ENCODE measurements around the gene TTI1.

TTI1 gene

GRCh38 chr20:37991157-37991866, 41.9 kb downstream of the TTI1 start:
- Mint-ChIP-seq H3K9me3 (no peaks in the 10 kb centered on the region), H3K27ac (peak overlapping the region; percentile 56), H3K27me3 (no peaks in the 10 kb centered on the region), H3K4me3 (no peak overlapping the region), H3K36me3 (ENCODE audit: low read depth) (peaks cover 65% of the 10 kb centered on the region), H3K4me1 (ENCODE audit: low read depth) (peaks cover 24% of the 10 kb centered on the region)

DNA sequence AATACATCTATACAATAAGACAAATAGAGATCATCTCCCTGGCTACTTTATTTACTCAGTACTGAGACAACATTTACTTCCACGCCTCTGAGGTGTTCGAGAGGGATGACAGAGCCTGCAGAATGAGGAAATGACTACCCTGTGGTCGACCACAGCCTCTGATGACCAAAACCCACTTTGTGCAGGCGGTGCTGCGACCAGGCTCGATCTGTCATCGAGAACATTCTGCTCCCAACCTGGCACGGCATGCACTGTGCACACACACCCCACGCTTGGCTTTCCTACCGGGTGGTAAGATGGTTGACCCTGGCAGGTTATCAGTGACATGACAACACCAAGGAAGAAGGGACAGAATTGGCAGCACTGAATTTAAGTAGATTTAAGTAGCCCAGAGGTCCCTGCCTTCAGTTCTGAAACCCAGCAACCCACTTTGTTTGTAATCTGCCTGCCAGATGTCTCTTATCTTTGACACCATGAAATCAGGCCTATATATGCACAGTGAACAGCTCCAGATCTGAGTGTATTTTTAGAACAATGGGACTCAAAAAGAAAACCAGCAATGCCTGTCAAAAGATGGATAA, 42.6 kb downstream of the TTI1 start:
- peaks cover 24% of the 10 kb centered on the region for H3K4me1 Mint-ChIP-seq (ENCODE audit: low read depth)
- no peak overlapping the region for H3K4me3 Mint-ChIP-seq
- H3K9me3 Mint-ChIP-seq, result no peaks in the 10 kb centered on the region
- H3K27me3 Mint-ChIP-seq, result no peaks in the 10 kb centered on the region
- peak overlapping the region; percentile 56 for H3K27ac Mint-ChIP-seq
- H3K36me3 Mint-ChIP-seq (ENCODE audit: low read depth), result peaks cover 59% of the 10 kb centered on the region

GRCh38 chr20:37989601-37990295, 43.5 kb downstream of the TTI1 start:
- H3K27ac Mint-ChIP-seq, result no peak overlapping the region
- H3K9me3 Mint-ChIP-seq, result no peaks in the 10 kb centered on the region
- H3K36me3 Mint-ChIP-seq (ENCODE audit: low read depth), result peaks cover 57% of the 10 kb centered on the region
- no peaks in the 10 kb centered on the region for H3K27me3 Mint-ChIP-seq
- H3K4me3 Mint-ChIP-seq, result peak overlapping the region; percentile 24
- H3K4me1 Mint-ChIP-seq (ENCODE audit: low read depth), result peaks cover 24% of the 10 kb centered on the region

DNA sequence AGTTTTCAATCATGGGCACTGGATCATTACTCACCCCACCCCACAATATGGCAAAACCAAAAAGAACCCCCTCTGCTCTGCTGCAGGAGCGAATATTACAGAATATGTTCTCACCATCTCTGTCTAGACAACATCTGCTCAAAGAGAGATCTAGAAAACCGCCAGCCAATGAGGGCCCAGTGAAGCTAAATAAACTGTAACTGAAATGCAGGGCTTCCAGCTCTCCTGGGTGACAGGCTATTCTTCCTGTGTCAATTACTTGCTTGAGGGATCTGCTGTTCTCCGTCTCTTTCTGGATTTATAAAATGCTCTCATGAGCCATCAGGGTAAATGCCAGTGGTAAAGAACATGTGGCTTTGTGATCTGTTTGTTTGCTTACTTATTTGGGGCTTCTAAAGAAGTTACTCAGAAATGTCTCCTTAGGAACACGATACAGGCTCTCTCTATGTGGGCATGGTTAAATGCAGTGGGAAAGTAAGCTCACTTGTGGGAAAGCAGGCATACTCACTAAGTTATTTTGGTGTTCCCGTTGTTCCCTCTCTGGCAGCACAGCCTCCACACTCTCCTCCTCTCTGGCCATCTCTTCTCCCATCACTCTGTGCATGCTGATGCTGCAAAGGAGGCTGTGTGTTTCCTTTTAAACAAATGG, 44.8 kb downstream of the TTI1 start:
- Mint-ChIP-seq H3K4me3 (no peak overlapping the region), H3K36me3 (ENCODE audit: low read depth) (peaks cover 57% of the 10 kb centered on the region), H3K4me1 (ENCODE audit: low read depth) (peaks cover 24% of the 10 kb centered on the region), H3K27me3 (no peaks in the 10 kb centered on the region), H3K9me3 (no peaks in the 10 kb centered on the region), H3K27ac (no peak overlapping the region)

DNA sequence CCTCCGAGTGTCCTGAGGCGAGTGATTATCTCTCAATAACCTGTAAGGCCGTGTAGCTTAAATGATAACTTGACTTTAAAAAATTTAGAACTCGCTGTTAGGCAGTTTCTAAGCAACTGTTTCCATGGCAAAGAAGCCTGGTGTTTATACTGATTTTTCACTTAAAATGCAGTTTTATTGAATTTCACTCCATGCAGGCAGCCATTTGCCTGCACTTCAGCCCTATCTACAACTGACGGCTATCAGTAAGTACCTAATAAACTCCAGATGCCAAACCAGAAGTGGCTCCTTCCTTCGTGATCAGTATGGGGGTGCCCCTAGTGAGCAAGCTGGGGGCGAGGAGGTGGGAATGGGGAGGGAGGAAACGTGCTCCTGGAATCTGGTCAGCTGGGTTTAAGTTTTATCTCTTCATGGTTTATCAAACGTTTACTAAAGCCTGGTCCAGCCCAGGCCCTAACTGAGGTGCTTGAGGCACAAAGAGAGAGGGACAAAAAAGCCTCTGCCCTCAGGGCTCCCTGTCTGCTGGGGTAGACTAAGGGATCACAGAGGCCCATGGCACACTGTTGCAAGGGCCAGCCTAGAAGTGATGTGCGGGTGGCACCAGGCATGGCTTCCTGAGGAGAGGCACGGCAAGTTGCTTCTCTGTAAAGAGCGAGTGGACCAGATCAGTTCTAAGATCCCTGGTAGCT, 45.5 kb downstream of the TTI1 start:
- Mint-ChIP-seq H3K4me1 (ENCODE audit: low read depth) (peaks cover 24% of the 10 kb centered on the region), H3K36me3 (ENCODE audit: low read depth) (peaks cover 64% of the 10 kb centered on the region), H3K27me3 (no peaks in the 10 kb centered on the region), H3K9me3 (no peaks in the 10 kb centered on the region), H3K4me3 (no peak overlapping the region), H3K27ac (no peak overlapping the region)

DNA sequence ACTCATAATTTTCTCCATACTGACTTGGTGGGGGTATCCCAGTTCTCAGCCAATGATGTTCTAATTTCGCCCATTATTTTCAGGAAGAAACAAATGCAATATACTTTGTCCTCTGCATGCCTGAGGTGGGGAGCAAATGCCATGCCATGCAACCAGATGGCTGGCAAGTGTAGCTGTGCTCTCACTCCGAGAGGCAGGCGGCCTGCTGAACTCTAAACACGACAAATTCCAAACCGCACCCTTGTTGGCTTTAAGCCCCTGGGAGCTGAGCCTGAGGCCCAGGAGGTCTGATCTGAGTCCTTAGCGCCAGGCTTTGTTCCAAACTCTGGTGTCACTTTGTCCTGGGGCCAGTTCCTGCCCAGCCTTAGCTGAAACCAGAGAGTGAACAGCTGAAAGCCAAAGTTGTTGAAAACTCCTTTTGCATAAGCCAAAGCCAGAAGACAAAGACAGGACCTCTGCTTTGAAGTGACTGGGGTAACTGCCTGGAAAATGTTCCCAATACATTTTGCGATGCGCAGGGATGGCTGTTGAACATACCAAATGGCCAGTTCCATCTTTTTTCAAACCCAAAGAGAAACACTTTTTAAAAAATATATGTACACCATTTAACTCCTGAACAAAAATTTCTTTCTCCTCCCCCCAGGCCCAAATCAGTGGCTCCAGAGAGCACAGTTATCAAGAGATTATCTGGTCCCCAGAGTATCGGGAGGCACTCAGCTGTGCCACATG, 46.2 kb downstream of the TTI1 start:
- H3K9me3 Mint-ChIP-seq, result no peaks in the 10 kb centered on the region
- H3K27ac Mint-ChIP-seq, result no peak overlapping the region
- peaks cover 24% of the 10 kb centered on the region for H3K4me1 Mint-ChIP-seq (ENCODE audit: low read depth)
- no peaks in the 10 kb centered on the region for H3K27me3 Mint-ChIP-seq
- H3K36me3 Mint-ChIP-seq (ENCODE audit: low read depth), result peaks cover 70% of the 10 kb centered on the region
- H3K4me3 Mint-ChIP-seq, result no peak overlapping the region

GRCh38 chr20:37986044-37986858, 47.0 kb downstream of the TTI1 start:
- Mint-ChIP-seq H3K4me3 (no peak overlapping the region), H3K9me3 (no peaks in the 10 kb centered on the region), H3K36me3 (ENCODE audit: low read depth) (peaks cover 70% of the 10 kb centered on the region), H3K27ac (no peak overlapping the region), H3K4me1 (ENCODE audit: low read depth) (peaks cover 18% of the 10 kb centered on the region), H3K27me3 (no peaks in the 10 kb centered on the region)

- Mint-ChIP-seq H3K36me3 (ENCODE audit: low read depth) (peaks cover 60% of the 10 kb centered on the region), H3K27ac (no peak overlapping the region), H3K4me1 (ENCODE audit: low read depth) (no peaks in the 10 kb centered on the region), H3K9me3 (no peaks in the 10 kb centered on the region), H3K4me3 (no peak overlapping the region), H3K27me3 (no peaks in the 10 kb centered on the region)
These were observed 49.1 kb downstream of the TTI1 start for GRCh38 chr20:37984018-37984785.

DNA sequence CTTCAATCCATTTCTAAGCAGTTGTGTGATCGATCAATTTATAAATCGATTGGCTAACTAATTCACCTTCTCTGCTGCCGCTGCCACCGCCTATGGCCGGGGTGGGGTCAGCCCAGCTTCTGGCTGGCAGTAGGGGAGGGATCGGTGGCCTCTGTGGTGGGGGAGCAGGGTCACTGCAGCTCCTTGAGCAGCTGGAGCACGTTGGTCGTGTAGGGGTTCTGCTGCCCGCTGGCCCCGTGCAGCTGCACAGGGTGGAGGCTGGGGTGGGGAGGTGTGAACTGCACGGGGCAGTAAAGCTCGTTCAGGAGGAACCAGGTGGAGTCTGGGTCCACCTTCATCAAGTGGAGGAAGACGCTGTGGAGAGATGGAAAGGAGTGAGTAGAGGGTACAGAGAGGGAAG, 50.0 kb downstream of the TTI1 start:
- H3K36me3 Mint-ChIP-seq (ENCODE audit: low read depth), result peaks cover 51% of the 10 kb centered on the region
- no peak overlapping the region for H3K4me3 Mint-ChIP-seq
- no peak overlapping the region for H3K27ac Mint-ChIP-seq
- H3K4me1 Mint-ChIP-seq (ENCODE audit: low read depth), result no peaks in the 10 kb centered on the region
- H3K27me3 Mint-ChIP-seq, result no peaks in the 10 kb centered on the region
- no peaks in the 10 kb centered on the region for H3K9me3 Mint-ChIP-seq

DNA sequence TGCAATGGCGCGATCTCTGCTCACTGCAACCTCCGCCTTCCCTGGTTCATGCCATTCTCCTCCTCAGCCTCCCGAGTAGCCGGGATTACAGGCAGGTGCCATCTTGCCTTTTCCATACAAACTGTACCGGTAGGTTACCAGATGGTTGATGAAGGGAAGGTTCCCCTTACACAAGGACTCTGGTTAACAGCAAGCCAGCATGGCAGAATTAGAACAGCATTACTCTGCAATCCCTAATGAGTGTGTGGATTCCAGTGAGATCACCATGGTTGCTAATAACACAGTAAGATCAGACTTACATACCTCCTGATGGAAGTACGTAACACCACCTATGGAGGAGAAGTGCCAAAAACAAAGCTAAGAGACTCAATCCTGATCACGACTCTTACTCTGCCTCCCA, 51.7 kb downstream of the TTI1 start:
- H3K9me3 Mint-ChIP-seq, result no peaks in the 10 kb centered on the region
- no peak overlapping the region for H3K27ac Mint-ChIP-seq
- no peak overlapping the region for H3K4me3 Mint-ChIP-seq
- peaks cover 13% of the 10 kb centered on the region for H3K4me1 Mint-ChIP-seq (ENCODE audit: low read depth)
- H3K36me3 Mint-ChIP-seq (ENCODE audit: low read depth), result peaks cover 41% of the 10 kb centered on the region
- no peaks in the 10 kb centered on the region for H3K27me3 Mint-ChIP-seq

DNA sequence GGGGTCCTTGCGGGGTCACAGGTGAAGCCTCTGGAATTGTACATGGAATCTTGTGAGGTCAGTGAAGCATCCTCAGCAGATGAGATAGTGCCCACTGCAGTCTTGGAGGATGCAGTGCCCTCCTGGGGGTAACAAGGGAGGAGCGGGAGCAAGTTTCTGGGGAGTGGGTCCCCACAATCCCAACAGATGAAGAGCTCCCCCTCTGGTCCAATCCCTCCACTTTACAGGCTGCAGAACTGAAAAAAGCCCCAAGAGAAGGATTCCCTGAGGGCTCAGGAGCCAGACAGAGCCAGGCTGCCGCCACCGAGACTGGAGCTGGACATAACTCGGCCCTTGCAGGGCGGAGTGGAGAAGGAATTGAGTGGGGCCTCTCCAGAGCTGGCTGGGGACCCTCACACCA, 52.4 kb downstream of the TTI1 start:
- peaks cover 41% of the 10 kb centered on the region for H3K36me3 Mint-ChIP-seq (ENCODE audit: low read depth)
- H3K4me1 Mint-ChIP-seq (ENCODE audit: low read depth), result peaks cover 13% of the 10 kb centered on the region
- no peak overlapping the region for H3K27ac Mint-ChIP-seq
- H3K4me3 Mint-ChIP-seq, result no peak overlapping the region
- no peaks in the 10 kb centered on the region for H3K27me3 Mint-ChIP-seq
- no peaks in the 10 kb centered on the region for H3K9me3 Mint-ChIP-seq

DNA sequence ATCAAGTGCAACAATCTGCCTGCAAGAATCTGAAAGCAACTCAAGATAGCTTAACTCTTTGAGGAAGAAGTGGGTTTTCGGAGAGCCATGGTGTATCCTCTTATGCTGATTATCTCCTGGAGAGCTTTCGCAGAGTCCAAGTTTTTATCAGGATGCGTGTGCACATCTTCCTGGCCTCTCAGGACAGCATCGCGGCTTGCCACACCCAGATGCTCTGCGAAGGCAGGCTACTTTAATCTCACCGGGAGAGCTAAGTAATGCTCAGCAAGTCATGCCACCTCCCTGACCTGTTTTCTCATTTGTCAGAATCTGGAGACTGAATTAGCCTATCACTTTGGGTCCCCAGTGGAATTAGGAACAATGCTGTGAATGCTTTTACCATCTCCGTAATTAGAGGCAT, 52.9 kb downstream of the TTI1 start:
- no peaks in the 10 kb centered on the region for H3K27me3 Mint-ChIP-seq
- H3K4me1 Mint-ChIP-seq (ENCODE audit: low read depth), result peaks cover 13% of the 10 kb centered on the region
- H3K36me3 Mint-ChIP-seq (ENCODE audit: low read depth), result peaks cover 43% of the 10 kb centered on the region
- no peaks in the 10 kb centered on the region for H3K9me3 Mint-ChIP-seq
- no peak overlapping the region for H3K27ac Mint-ChIP-seq
- no peak overlapping the region for H3K4me3 Mint-ChIP-seq

Data from stimulated activated naive CD8-positive, alpha-beta T cell treated with anti-CD3 and anti-CD28 coated beads, Interleukin-15, Interleukin-2, amounts not matched to agents 100 ng/mL and 50 ng/mL, for 24 hours (primary cell).